Measurements from ENCODE around the gene ALCAM. TPM values are rescaled to one million over a fixed set of nuclear protein-coding genes. Genes with fewer than 3 reads are reported as not detected.

The ALCAM gene
- total RNA-seq, 1 experiment from 2014 or later: 32.3 TPM

DNA sequence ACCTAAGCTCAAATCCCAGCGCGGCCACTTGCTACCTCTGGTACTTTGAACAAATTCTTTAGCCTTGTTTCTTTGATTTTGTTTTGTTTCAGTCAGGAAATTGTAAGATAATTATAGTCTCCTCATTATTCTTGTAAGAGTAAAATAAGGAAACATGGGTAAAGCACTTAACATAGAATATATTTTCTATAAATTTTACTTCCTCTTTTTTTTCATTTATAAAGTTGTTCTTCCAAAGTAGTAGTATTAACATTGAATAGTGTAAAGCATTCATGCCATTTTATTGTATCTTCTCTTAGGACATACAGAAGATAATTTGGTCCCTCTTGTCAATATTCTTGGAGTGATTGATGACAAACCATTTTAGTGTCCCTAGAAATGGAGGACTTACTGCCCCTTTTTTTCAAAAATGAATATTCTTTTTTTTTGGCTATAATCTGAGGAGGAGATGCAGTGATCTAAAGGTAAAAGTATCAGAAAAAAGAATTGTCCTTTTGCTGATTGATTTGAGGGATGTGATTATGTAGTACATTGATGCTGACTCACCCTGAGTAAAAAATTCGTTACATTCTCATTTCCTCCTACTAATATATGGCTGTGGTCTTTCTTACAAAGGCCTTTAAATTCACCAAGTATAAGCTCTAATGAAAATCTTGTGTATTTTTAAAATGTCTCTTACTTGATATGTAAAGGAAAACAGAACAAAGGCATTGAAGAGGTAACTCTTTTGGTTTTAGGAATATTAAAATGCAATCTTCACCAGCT is 51.0 kb downstream of the ALCAM start:
- H3K4me3 ChIP-seq (ENCODE audit: low read depth in 2 of 2, low read length in 2 of 2): no peak overlapping the region
- no TSS peak for BruUV-seq (replicated peaks)
- in situ Hi-C loops (cut with HindIII; ENCODE audit: low pct_unique_long_range_greater_than_20kb, low sequenced_read_pairs): no loop called here
- no peaks in the 10 kb centered on the region for H3K36me3 ChIP-seq (ENCODE audit: control insufficient read depth, insufficient read depth, low read length)
- no peaks in the 10 kb centered on the region for H3K27me3 ChIP-seq (ENCODE audit: control insufficient read depth, insufficient read depth, low read length)
- ATAC-seq (no peak), DNase-seq (ENCODE audit: low read depth, low spot score) (no peak)
- H3K27ac ChIP-seq (ENCODE audit: low read length): no peak overlapping the region
- no peaks in the 10 kb centered on the region for H3K4me1 ChIP-seq (ENCODE audit: control insufficient read depth, insufficient read depth, low read length)
- intact Hi-C loops (cut with micrococcal nuclease; ENCODE audit: unreplicated experiment): no loop called here
- POLR2A ChIA-PET: no interaction called here
- TF ChIP-seq, protein P1, sequence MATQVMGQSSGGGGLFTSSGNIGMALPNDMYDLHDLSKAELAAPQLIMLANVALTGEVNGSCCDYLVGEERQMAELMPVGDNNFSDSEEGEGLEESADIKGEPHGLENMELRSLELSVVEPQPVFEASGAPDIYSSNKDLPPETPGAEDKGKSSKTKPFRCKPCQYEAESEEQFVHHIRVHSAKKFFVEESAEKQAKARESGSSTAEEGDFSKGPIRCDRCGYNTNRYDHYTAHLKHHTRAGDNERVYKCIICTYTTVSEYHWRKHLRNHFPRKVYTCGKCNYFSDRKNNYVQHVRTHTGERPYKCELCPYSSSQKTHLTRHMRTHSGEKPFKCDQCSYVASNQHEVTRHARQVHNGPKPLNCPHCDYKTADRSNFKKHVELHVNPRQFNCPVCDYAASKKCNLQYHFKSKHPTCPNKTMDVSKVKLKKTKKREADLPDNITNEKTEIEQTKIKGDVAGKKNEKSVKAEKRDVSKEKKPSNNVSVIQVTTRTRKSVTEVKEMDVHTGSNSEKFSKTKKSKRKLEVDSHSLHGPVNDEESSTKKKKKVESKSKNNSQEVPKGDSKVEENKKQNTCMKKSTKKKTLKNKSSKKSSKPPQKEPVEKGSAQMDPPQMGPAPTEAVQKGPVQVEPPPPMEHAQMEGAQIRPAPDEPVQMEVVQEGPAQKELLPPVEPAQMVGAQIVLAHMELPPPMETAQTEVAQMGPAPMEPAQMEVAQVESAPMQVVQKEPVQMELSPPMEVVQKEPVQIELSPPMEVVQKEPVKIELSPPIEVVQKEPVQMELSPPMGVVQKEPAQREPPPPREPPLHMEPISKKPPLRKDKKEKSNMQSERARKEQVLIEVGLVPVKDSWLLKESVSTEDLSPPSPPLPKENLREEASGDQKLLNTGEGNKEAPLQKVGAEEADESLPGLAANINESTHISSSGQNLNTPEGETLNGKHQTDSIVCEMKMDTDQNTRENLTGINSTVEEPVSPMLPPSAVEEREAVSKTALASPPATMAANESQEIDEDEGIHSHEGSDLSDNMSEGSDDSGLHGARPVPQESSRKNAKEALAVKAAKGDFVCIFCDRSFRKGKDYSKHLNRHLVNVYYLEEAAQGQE (IDR thresholded peaks at IDR 0.05; ENCODE audit: insufficient read depth in 1 of 2, low read depth in 2 of 2, low read length in 1 of 2): no peak
- TF ChIP-seq, protein P2, sequence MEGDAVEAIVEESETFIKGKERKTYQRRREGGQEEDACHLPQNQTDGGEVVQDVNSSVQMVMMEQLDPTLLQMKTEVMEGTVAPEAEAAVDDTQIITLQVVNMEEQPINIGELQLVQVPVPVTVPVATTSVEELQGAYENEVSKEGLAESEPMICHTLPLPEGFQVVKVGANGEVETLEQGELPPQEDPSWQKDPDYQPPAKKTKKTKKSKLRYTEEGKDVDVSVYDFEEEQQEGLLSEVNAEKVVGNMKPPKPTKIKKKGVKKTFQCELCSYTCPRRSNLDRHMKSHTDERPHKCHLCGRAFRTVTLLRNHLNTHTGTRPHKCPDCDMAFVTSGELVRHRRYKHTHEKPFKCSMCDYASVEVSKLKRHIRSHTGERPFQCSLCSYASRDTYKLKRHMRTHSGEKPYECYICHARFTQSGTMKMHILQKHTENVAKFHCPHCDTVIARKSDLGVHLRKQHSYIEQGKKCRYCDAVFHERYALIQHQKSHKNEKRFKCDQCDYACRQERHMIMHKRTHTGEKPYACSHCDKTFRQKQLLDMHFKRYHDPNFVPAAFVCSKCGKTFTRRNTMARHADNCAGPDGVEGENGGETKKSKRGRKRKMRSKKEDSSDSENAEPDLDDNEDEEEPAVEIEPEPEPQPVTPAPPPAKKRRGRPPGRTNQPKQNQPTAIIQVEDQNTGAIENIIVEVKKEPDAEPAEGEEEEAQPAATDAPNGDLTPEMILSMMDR (IDR thresholded peaks at IDR 0.05): no peak
- TF ChIP-seq TCF7L2 (IDR thresholded peaks at IDR 0.05; ENCODE audit: low read depth, low read length) (no peak), POLR2AphosphoS5 (IDR thresholded peaks at IDR 0.05; ENCODE audit: low read depth, low read length) (no peak), SIN3A (IDR thresholded peaks at IDR 0.05; ENCODE audit: borderline replicate concordance, insufficient read depth, low read depth, low read length) (no peak)
- CTCF ChIA-PET: no interaction called here
- no peaks in the 10 kb centered on the region for H3K9me3 ChIP-seq (ENCODE audit: control insufficient read depth, insufficient read depth, low read depth, low read length)

DNA sequence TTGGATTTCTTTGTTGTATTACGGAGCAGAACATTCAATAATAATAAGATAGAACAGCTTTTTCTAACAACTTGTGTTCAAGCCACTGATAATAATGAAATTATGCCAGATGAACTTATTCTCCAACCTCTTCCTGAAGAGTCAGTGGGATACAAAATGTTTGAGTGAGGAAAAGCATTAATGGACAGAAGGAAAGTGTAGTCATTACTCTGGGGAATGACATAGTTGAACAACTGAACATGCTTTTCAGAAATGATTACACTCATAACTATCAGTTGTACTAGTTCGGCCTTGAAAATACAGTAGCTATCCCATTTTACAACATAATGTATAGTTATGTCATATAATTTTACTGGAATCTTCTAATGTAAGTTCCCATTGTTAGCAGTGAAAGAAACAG is 55.9 kb downstream of the ALCAM start:
- ATAC-seq: no peak
- intact Hi-C loops (cut with micrococcal nuclease; ENCODE audit: unreplicated experiment) (no loop called here), in situ Hi-C loops (cut with HindIII; ENCODE audit: low pct_unique_long_range_greater_than_20kb, low sequenced_read_pairs) (no loop called here)
- Histone ChIP-seq H3K4me1 (ENCODE audit: control insufficient read depth, insufficient read depth, low read length) (no peaks in the 10 kb centered on the region), H3K27me3 (ENCODE audit: control insufficient read depth, insufficient read depth, low read length) (no peaks in the 10 kb centered on the region), H3K27ac (ENCODE audit: low read length) (no peak overlapping the region), H3K9me3 (ENCODE audit: control insufficient read depth, insufficient read depth, low read depth, low read length) (no peaks in the 10 kb centered on the region), H3K4me3 (ENCODE audit: low read depth in 2 of 2, low read length in 2 of 2) (no peak overlapping the region), H3K36me3 (ENCODE audit: control insufficient read depth, insufficient read depth, low read length) (no peaks in the 10 kb centered on the region)
- DNase-seq (ENCODE audit: low read depth, low spot score): no peak
- BruUV-seq (replicated peaks): no TSS peak
- CTCF ChIA-PET: no interaction called here
- no peak for TF ChIP-seq POLR2AphosphoS5 (IDR thresholded peaks at IDR 0.05; ENCODE audit: low read depth, low read length)
- TF ChIP-seq, protein P2 (IDR thresholded peaks at IDR 0.05): no peak
- TF ChIP-seq SIN3A (IDR thresholded peaks at IDR 0.05; ENCODE audit: borderline replicate concordance, insufficient read depth, low read depth, low read length): no peak
- no peak for TF ChIP-seq TCF7L2 (IDR thresholded peaks at IDR 0.05; ENCODE audit: low read depth, low read length)
- TF ChIP-seq, protein P1 (IDR thresholded peaks at IDR 0.05; ENCODE audit: insufficient read depth in 1 of 2, low read depth in 2 of 2, low read length in 1 of 2): no peak
- POLR2A ChIA-PET: no interaction called here

All from Panc1 (cell line).